GM18517 (cell line): ENCODE measurements around the gene RAB26.
"Not testable (repeated sequence)": the region's sequence is repeated elsewhere in the genome, so short reads cannot be mapped to it uniquely, and the experiment has no call there.

Experiments used
- ATAC-seq: cut with Tn5 transposase; IDR thresholded peaks from one replicate; pipeline ENCODE4 v1.9.1; 2021; ENCODE audit warnings: mild to moderate bottlenecking, moderate library complexity; ENCODE audit not compliant: unreplicated experiment

RAB26 gene

DNA sequence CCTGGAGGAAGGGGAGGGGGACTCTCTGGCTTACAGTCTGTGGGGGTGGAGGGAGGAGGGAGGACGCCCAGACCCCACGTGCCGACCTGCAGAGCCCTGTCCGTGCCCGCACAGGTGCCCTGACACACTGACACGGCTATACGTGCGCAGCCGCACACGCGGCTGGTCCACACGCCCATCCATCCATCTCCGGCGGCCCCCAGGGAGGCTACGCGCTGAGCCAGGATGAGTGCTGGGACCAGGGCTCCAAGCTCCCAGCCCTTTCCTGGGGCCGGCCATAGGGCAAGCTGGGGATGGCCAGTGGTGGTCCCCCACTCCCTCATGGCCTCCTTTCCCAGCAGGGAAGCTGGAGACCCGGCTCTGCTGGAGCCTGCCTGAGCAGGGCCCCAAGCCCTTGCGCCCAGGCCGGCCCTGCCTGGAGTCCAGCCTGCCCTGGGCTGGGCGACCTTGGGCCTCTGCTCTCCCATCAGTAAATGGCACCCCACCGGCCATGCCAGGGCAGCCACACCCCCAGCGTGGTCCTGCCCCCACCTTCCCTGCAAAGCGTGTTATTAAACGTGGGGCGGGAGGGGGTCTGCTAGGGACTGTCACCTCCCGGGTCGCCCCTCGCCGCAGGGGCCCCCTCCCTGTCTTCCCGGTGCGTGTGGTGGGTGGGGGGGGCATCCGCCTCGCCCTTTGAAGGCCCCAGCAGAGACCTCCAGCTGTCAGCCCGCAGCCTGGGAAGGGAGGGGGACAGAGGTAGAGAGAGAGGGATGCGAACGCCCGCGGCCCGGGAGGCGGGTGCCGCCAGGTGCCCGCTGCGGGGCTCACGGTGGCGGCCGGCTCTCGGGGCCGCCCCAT is 47.1 kb downstream of the RAB26 start:
- no peak for ATAC-seq

GRCh38 chr16:2196162-2196980 is 47.9 kb downstream of the RAB26 start, which contains the start of gene CASKIN1:
Gene CASKIN1, minus strand, starts transcription at chr16:2196605. Its CDS starts 173 bp downstream, at chr16:2196432.
- no peak for ATAC-seq

DNA sequence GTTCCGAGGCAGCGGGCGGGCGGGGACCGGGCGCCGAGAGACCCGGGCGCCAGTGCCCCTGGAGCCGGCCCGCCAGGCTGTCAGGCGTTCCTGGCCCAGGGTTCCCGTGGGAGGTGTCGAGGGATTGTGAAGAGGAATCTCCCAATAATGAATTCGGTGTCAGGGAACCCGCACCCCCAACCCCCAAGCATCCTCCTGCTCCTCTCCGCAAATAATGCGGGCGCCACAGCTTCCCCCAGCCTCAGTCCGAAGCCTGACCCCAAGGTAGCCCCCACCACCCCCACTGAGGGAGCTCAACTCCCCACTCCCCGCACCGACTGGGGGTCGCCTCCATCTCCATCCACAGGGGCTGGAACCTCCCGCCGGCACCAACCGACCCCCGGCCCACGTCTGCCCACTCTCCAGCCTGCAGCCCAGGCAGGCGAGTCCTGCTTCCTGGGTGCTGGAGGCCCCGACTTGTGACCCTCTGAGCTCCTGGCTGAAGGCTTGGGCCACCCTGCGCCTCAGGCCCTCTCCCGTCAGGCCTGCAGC is 48.6 kb downstream of the RAB26 start:
- no peak for ATAC-seq

DNA sequence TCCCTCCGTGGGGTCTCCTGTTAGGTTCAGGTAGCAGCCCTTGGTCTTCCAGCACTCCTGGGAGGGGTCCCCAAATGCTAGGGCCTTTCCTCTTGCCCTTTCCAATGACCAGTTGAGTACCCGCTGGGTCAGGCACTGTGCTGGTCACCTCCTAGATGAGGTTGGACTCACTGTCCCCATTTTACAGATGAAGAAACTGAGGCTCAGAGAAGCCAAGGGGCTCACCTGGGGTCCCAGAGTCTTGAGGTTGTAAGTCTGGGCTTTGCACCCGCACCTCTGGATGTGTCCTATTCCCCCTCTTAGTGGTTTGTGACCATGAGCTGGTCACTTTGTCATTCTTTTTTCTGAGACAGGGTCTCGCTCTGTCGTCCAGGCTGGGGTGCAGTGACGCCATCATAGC is 49.3 kb downstream of the RAB26 start:
- ATAC-seq = no peak

DNA sequence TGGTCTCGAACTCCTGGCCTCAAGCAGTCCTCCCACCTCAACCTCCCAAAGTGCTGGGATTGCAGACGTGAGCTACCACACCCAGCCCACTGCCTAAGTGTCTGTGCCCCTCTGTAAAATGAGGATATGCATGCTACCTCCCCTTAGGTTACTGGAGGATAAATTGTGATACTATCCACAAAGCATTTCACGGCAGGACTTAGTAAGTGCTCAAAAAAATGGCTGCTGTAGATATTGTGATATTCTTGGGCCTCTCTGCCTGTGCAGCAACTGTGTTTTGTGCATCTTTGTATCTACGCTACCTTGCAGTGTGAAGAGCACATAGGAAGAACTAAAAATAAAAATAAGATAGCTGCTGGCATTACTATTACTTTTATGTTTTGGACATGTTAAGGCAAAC is 49.9 kb downstream of the RAB26 start:
- no peak for ATAC-seq

DNA sequence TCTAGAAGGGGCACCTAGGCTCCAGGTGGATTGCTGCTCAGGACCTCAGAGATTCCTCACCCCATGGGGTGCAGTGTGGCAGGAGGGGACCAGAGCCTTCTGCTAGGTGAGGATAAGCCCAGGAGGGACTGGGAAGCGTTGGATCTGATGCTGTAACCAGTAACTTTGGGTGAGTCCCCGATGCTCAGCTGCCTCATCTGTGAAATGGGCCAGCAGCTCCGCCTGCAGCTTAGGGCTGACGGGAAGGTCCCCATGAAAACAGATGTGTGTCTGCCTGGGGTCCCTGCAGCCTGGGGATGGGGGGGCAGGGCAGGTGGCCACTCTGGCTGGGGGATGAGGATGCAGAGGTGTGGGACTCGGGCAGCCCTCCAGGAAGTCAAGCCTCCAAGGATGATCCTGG is 50.7 kb downstream of the RAB26 start:
- ATAC-seq = no peak

GRCh38 chr16:2199621-2200139 is 51.3 kb downstream of the RAB26 start:
- ATAC-seq = no peak

DNA sequence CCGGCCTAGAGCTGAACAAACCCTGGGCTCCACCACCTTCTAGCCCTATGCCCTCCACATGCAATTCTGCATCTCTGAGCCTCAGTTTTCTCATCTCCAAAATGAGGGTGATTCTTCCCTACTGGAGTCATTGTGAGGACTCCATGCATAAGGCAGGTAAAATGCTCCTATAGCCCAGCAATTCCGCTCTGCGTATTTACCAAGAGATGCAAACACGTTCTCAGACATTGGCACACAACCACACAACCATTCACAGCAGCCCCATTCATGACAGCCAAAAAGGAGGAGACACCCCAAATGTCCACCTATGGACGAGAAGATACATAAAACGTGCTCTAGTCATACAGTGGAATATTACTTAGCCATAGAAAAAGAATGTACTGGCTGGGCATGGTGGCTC is 51.9 kb downstream of the RAB26 start:
- ATAC-seq = no peak

- not testable (repeated sequence) for ATAC-seq
Measured at GRCh38 chr16:2203119-2203688, 54.8 kb downstream of the RAB26 start.
